GM23338 (cell line): ENCODE data around the gene COL6A3.

Experiments
- CTCF ChIP-seq, 2 experiments: fragments of 200-600 bp in 1 of 2; sonication (generic) in 1 of 2; conservative IDR thresholded peaks; 2 replicates each; pipeline versions ENCODE4 v1.5.1 to v1.6.1; 2016 to 2017; ENCODE audit warnings: antibody characterized with exemption in 2 of 2, low read depth in 2 of 2, mild to moderate bottlenecking in 2 of 2, moderate library complexity in 1 of 2
- ETS1 ChIP-seq: IDR thresholded peaks from 2 replicates; pipeline ENCODE4 v1.6.1; 2016; ENCODE audit warnings: antibody characterized with exemption
- EZH2 ChIP-seq: fragments of 200-600 bp; sonication (generic); IDR thresholded peaks from one replicate; pipeline ENCODE4 v1.8.0; 2017; ENCODE audit warnings: antibody characterized with exemption, mild to moderate bottlenecking, low read depth; ENCODE audit not compliant: unreplicated experiment
- EZH2phosphoT487 ChIP-seq: fragments of 200-600 bp; sonication (generic); IDR thresholded peaks from one replicate; pipeline ENCODE4 v1.8.1; 2018; ENCODE audit warnings: antibody characterized with exemption; ENCODE audit not compliant: unreplicated experiment
- JUNB ChIP-seq: IDR thresholded peaks from one replicate; pipeline ENCODE4 v1.6.1; 2016; ENCODE audit warnings: antibody characterized with exemption; ENCODE audit not compliant: unreplicated experiment
- NANOG ChIP-seq: IDR thresholded peaks from 2 replicates; pipeline ENCODE4 v1.6.1; 2016; ENCODE audit warnings: antibody characterized with exemption, borderline replicate concordance
- POLR2AphosphoS5 ChIP-seq: IDR thresholded peaks from 2 replicates; pipeline ENCODE4 v1.6.1; 2016; ENCODE audit warnings: antibody characterized with exemption, low read depth
- REST ChIP-seq: IDR thresholded peaks from one replicate; pipeline ENCODE4 v1.6.1; 2018; ENCODE audit warnings: antibody characterized with exemption; ENCODE audit not compliant: unreplicated experiment
- STAT1 ChIP-seq: IDR thresholded peaks from one replicate; pipeline ENCODE4 v1.6.1; 2016; ENCODE audit warnings: antibody characterized with exemption; ENCODE audit not compliant: unreplicated experiment
- ZNF114 ChIP-seq: fragments of 250-450 bp; sonication (Bioruptor Pico); IDR thresholded peaks from 2 replicates; pipeline ENCODE4 v1.5.0; 2020; ENCODE audit warnings: mild to moderate bottlenecking, moderate library complexity
- ZNF331 ChIP-seq: fragments of 250-450 bp; sonication (Bioruptor Pico); IDR thresholded peaks from 2 replicates; pipeline ENCODE4 v1.5.0; 2020; ENCODE audit warnings: low read depth, mild to moderate bottlenecking, moderate library complexity

GRCh38 chr2:237431837-237432236 is 17.9 kb upstream of the COL6A3 start:
- TF ChIP-seq REST, result no peak
- TF ChIP-seq CTCF (conservative IDR thresholded peaks at IDR 0.05; ENCODE audit: low read depth in 2 of 2), result no peak
- no peak for TF ChIP-seq EZH2
- no peak for TF ChIP-seq POLR2AphosphoS5
- TF ChIP-seq ETS1, result no peak
- no peak for TF ChIP-seq JUNB
- TF ChIP-seq STAT1, result no peak
- no peak for TF ChIP-seq EZH2phosphoT487
- TF ChIP-seq ZNF114 (CRISPR knock-in tag), result no peak
- TF ChIP-seq NANOG, result no peak
- no peak for TF ChIP-seq ZNF331
